ENCODE data around the gene P2RX6. TPM values are rescaled to one million over a fixed set of nuclear protein-coding genes. Genes with fewer than 3 reads are reported as not detected.

Gene P2RX6
- total RNA-seq, 2 experiments from 2014 or later = 0.82 to 1.9 TPM

- Mint-ChIP-seq H3K9me3 (no peaks in the 10 kb centered on the region), H3K4me3 (no peak overlapping the region), H3K27me3 (peaks cover 3% of the 10 kb centered on the region), H3K36me3 (no peaks in the 10 kb centered on the region), H3K27ac (no peak overlapping the region), H3K4me1 (peaks cover 13% of the 10 kb centered on the region)
- DNase-seq = no peak
- POLR2A ChIA-PET = no interaction called here
- no peak for ATAC-seq (ENCODE audit: low read depth)
These were observed 3.3 kb downstream of the P2RX6 start for GRCh38 chr22:21018314-21018713.

GRCh38 chr22:21020802-21021429 is 6.0 kb downstream of the P2RX6 start:
- Mint-ChIP-seq H3K27me3 (no peaks in the 10 kb centered on the region), H3K36me3 (peaks cover 3% of the 10 kb centered on the region), H3K27ac (peak overlapping the region; percentile 8), H3K9me3 (no peaks in the 10 kb centered on the region), H3K4me1 (peaks cover 20% of the 10 kb centered on the region), H3K4me3 (no peak overlapping the region)
- ATAC-seq (ENCODE audit: low read depth) (peak; percentile 70), DNase-seq (no peak)
- POLR2A ChIA-PET = no interaction called here

GRCh38 chr22:21022507-21022906 is 7.5 kb downstream of the P2RX6 start:
- H3K27me3 Mint-ChIP-seq = no peaks in the 10 kb centered on the region
- H3K9me3 Mint-ChIP-seq = no peaks in the 10 kb centered on the region
- DNase-seq (no peak), ATAC-seq (ENCODE audit: low read depth) (no peak)
- H3K27ac Mint-ChIP-seq = no peak overlapping the region
- H3K36me3 Mint-ChIP-seq = peaks cover 3% of the 10 kb centered on the region
- no peak overlapping the region for H3K4me3 Mint-ChIP-seq
- POLR2A ChIA-PET = no interaction called here
- H3K4me1 Mint-ChIP-seq = peaks cover 22% of the 10 kb centered on the region

- no peaks in the 10 kb centered on the region for H3K27me3 Mint-ChIP-seq
- no peak overlapping the region for H3K4me3 Mint-ChIP-seq
- no peak overlapping the region for H3K27ac Mint-ChIP-seq
- peaks cover 3% of the 10 kb centered on the region for H3K36me3 Mint-ChIP-seq
- POLR2A ChIA-PET = interaction anchor here (0.6 to 1.2 kb wide), 3 partner anchors 9 to 79 kb away, joined by 3 to 4 read pairs (median 3); no protein-coding TSS in a partner anchor
- DNase-seq (no peak), ATAC-seq (ENCODE audit: low read depth) (peak; percentile 21)
- H3K4me1 Mint-ChIP-seq = peaks cover 22% of the 10 kb centered on the region
- no peaks in the 10 kb centered on the region for H3K9me3 Mint-ChIP-seq
These were observed 8.1 kb downstream of the P2RX6 start for GRCh38 chr22:21022955-21023614.

- H3K4me1 Mint-ChIP-seq = peaks cover 23% of the 10 kb centered on the region
- H3K4me3 Mint-ChIP-seq = peak overlapping the region; percentile 60
- H3K36me3 Mint-ChIP-seq = peaks cover 3% of the 10 kb centered on the region
- no peaks in the 10 kb centered on the region for H3K9me3 Mint-ChIP-seq
- ATAC-seq (ENCODE audit: low read depth) (peak; percentile 82), DNase-seq (peak; percentile 75)
- peak overlapping the region; percentile 87 for H3K27ac Mint-ChIP-seq
- POLR2A ChIA-PET = interaction anchor here (0.7 to 1.5 kb wide), 3 partner anchors 21 to 108 kb away, joined by 3 read pairs; partner anchors contain the start of gene CRKL
- no peaks in the 10 kb centered on the region for H3K27me3 Mint-ChIP-seq
These were observed 10.3 kb downstream of the P2RX6 start for GRCh38 chr22:21025266-21025665.

GRCh38 chr22:21025763-21026755 is 11.1 kb downstream of the P2RX6 start:
- Mint-ChIP-seq H3K4me1 (peaks cover 22% of the 10 kb centered on the region), H3K27ac (peak overlapping the region; percentile 87), H3K4me3 (no peak overlapping the region), H3K36me3 (peaks cover 3% of the 10 kb centered on the region), H3K27me3 (peaks cover 2% of the 10 kb centered on the region), H3K9me3 (no peaks in the 10 kb centered on the region)
- ATAC-seq (ENCODE audit: low read depth) (no peak), DNase-seq (no peak)
- POLR2A ChIA-PET = no interaction called here

GRCh38 chr22:21026783-21027692 is 12.1 kb downstream of the P2RX6 start:
- H3K4me1 Mint-ChIP-seq = peaks cover 21% of the 10 kb centered on the region
- peaks cover 3% of the 10 kb centered on the region for H3K36me3 Mint-ChIP-seq
- H3K27me3 Mint-ChIP-seq = peaks cover 4% of the 10 kb centered on the region
- H3K27ac Mint-ChIP-seq = peak overlapping the region; percentile 12
- no peak overlapping the region for H3K4me3 Mint-ChIP-seq
- POLR2A ChIA-PET = no interaction called here
- no peak for ATAC-seq (ENCODE audit: low read depth)
- no peaks in the 10 kb centered on the region for H3K9me3 Mint-ChIP-seq
- no peak for DNase-seq

- Mint-ChIP-seq H3K9me3 (no peaks in the 10 kb centered on the region), H3K36me3 (peaks cover 3% of the 10 kb centered on the region), H3K4me3 (no peak overlapping the region), H3K27ac (no peak overlapping the region), H3K27me3 (peaks cover 15% of the 10 kb centered on the region), H3K4me1 (peaks cover 21% of the 10 kb centered on the region)
- DNase-seq = no peak
- POLR2A ChIA-PET = no interaction called here
- ATAC-seq (ENCODE audit: low read depth) = no peak
These were observed 13.6 kb downstream of the P2RX6 start for GRCh38 chr22:21028277-21029251.

- POLR2A ChIA-PET = no interaction called here
- no peak overlapping the region for H3K4me3 Mint-ChIP-seq
- no peaks in the 10 kb centered on the region for H3K9me3 Mint-ChIP-seq
- DNase-seq = no peak
- H3K27me3 Mint-ChIP-seq = peaks cover 23% of the 10 kb centered on the region
- H3K27ac Mint-ChIP-seq = no peak overlapping the region
- peaks cover 18% of the 10 kb centered on the region for H3K4me1 Mint-ChIP-seq
- peaks cover 3% of the 10 kb centered on the region for H3K36me3 Mint-ChIP-seq
- ATAC-seq (ENCODE audit: low read depth) = no peak
These were observed 14.6 kb downstream of the P2RX6 start for GRCh38 chr22:21029486-21030025.

- peaks cover 16% of the 10 kb centered on the region for H3K4me1 Mint-ChIP-seq
- DNase-seq (no peak), ATAC-seq (ENCODE audit: low read depth) (no peak)
- H3K27me3 Mint-ChIP-seq = peaks cover 26% of the 10 kb centered on the region
- peaks cover 3% of the 10 kb centered on the region for H3K36me3 Mint-ChIP-seq
- H3K4me3 Mint-ChIP-seq = no peak overlapping the region
- POLR2A ChIA-PET = no interaction called here
- no peaks in the 10 kb centered on the region for H3K9me3 Mint-ChIP-seq
- no peak overlapping the region for H3K27ac Mint-ChIP-seq
These were observed 15.1 kb downstream of the P2RX6 start for GRCh38 chr22:21030032-21030431.

GRCh38 chr22:21030621-21031544 is 15.9 kb downstream of the P2RX6 start:
- Mint-ChIP-seq H3K27me3 (peaks cover 31% of the 10 kb centered on the region), H3K4me3 (no peak overlapping the region), H3K27ac (no peak overlapping the region), H3K36me3 (no peaks in the 10 kb centered on the region), H3K4me1 (peaks cover 8% of the 10 kb centered on the region), H3K9me3 (no peaks in the 10 kb centered on the region)
- POLR2A ChIA-PET = no interaction called here
- no peak for ATAC-seq (ENCODE audit: low read depth)
- no peak for DNase-seq

Measured in activated naive CD8-positive, alpha-beta T cell treated with anti-CD3 and anti-CD28 coated beads, Interleukin-2, amount 10 ng/mL, durations not matched to agents 7 days and 5 days (primary cell).